ENCODE data around the gene RAD51C. TPM values are rescaled to one million over a fixed set of nuclear protein-coding genes. Genes with fewer than 3 reads are reported as not detected.

RAD51C gene
- total and polyA plus RNA-seq, 9 of the 15 experiments (the other 6 are each of a cell fraction or from before 2014, with no cell fraction given) = 93.9 to 341 (median 135) TPM

DNA sequence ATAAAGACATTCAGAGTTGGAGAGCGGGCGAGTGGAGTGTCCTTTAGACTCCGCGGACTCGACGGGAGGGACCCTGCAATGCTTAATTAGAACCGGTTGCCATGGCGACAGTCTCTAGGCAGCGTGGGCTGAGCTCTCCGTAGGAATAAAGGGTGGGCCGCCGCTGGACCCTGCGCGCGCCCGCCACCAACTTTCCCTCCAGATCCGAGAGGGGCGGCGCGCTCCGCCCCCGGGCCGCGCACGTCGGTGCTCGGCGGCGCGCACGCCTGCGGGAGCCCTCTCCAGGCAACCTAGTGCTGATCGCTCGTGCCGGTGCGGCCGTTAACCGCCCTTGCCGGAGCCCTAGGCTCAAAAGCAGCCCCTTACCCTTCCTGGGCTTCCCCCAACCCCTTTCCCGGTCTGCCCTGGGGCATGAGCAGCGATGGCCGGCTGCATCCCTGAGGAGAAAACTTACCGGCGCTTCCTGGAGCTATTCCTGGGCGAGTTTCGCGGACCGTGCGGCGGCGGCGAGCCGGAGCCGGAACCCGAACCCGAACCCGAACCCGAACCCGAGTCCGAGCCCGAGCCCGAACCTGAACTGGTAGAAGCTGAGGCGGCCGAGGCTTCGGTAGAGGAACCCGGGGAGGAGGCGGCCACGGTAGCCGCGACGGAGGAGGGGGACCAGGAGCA is 63.3 kb downstream of the RAD51C start, which contains the start of gene PPM1E:
Gene PPM1E, plus strand, starts transcription at position 278 of the 669 bp plus-strand sequence.
- ATAC-seq = peak; percentile 89
- Histone ChIP-seq H3K9me3 (replicated peaks; ENCODE audit: control insufficient read depth, insufficient read depth, low read depth, low read length) (no peaks in the 10 kb centered on the region), H3K27me3 (ENCODE audit: control insufficient read depth in 2 of 2, insufficient read depth in 2 of 2, low read length in 2 of 2) (no peaks in the 10 kb centered on the region), H3K4me3 (peak within 1 kb of the TSS; percentile 70), H4K20me1 (replicated peaks; ENCODE audit: control insufficient read depth, insufficient read depth, low read length) (no peaks in the 10 kb centered on the region), H3K9me1 (ENCODE audit: control insufficient read depth, insufficient read depth, low read length) (no peaks in the 10 kb centered on the region), H3K4me2 (ENCODE audit: insufficient read depth, low read length) (peak within 1 kb of the TSS; percentile 88), H3K9ac (ENCODE audit: insufficient read depth in 1 of 2, low read depth in 2 of 2, low read length in 2 of 2) (peak within 1 kb of the TSS; percentile 31 to 93; a peak in 3 of 4 replicates), H3K79me2 (ENCODE audit: control insufficient read depth, insufficient read depth, low read length) (peaks cover 8% of the 10 kb centered on the region; the same call in 1 of the 3 replicates), H2AFZ (ENCODE audit: low read depth, low read length) (peak within 1 kb of the TSS; percentile 91), H3K27ac (ENCODE audit: extremely low read depth, low read depth, low read length) (0 out of 3 replicates have a peak within 1 kb of the TSS, but pooled peaks have one; percentile 26), H3K4me1 (replicated peaks in 1 of 2; ENCODE audit: control insufficient read depth in 2 of 2, insufficient read depth in 2 of 2, low read length in 2 of 2) (peaks cover 6 to 14% of the 10 kb centered on the region in 2 experiments; a peak in 4 of 5 replicates), H3K36me3 (ENCODE audit: control insufficient read depth, insufficient read depth, low read length) (no peaks in the 10 kb centered on the region)
- in situ Hi-C loops (cut with MboI) (no loop called here), intact Hi-C loops (cut with micrococcal nuclease) (no loop called here)
- WGBS (ENCODE audit: insufficient coverage, low coverage, missing lambda C conversion rate) = 3% methylated on average over 70 of the region's 71 CpGs
- POLR2A ChIA-PET = interaction anchor here (0.9 to 3.4 kb wide), 6 partner anchors 8 to 124 kb away, joined by 3 to 20 read pairs (median 4); no protein-coding TSS in a partner anchor
- peak; percentile 81 to 88 (median 84) for DNase-seq (ENCODE audit: extremely low read depth in 1 of 4, low spot score in 3 of 4)
- no peak for FAIRE-seq
- no TSS peak for BruUV-seq (replicated peaks)
- CTCF ChIA-PET (ENCODE audit: low intra/inter-chr PET ratio) = no interaction called here
- TF ChIP-seq, protein P1, sequence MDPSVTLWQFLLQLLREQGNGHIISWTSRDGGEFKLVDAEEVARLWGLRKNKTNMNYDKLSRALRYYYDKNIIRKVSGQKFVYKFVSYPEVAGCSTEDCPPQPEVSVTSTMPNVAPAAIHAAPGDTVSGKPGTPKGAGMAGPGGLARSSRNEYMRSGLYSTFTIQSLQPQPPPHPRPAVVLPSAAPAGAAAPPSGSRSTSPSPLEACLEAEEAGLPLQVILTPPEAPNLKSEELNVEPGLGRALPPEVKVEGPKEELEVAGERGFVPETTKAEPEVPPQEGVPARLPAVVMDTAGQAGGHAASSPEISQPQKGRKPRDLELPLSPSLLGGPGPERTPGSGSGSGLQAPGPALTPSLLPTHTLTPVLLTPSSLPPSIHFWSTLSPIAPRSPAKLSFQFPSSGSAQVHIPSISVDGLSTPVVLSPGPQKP (CRISPR knock-in tag; IDR thresholded peaks at IDR 0.05) = no peak
- TF ChIP-seq, protein P2, sequence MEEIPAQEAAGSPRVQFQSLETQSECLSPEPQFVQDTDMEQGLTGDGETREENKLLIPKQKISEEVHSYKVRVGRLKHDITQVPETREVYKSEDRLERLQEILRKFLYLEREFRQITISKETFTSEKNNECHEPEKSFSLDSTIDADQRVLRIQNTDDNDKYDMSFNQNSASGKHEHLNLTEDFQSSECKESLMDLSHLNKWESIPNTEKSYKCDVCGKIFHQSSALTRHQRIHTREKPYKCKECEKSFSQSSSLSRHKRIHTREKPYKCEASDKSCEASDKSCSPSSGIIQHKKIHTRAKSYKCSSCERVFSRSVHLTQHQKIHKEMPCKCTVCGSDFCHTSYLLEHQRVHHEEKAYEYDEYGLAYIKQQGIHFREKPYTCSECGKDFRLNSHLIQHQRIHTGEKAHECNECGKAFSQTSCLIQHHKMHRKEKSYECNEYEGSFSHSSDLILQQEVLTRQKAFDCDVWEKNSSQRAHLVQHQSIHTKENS (CRISPR knock-in tag; IDR thresholded peaks at IDR 0.05) = no peak
- TF ChIP-seq ETS2 (tag; IDR thresholded peaks at IDR 0.05; ENCODE audit: borderline replicate concordance, poor library complexity, severe bottlenecking) (no peak), MEF2D (tag; conservative IDR thresholded peaks at IDR 0.05; ENCODE audit: low read depth) (no peak), CREM (IDR thresholded peaks at IDR 0.05; ENCODE audit: low read depth) (peak; percentile 52; the same call in 1 of the 2 replicates), ZNF766 (CRISPR knock-in tag; conservative IDR thresholded peaks at IDR 0.05) (peak; percentile 95), ZBTB8A (IDR thresholded peaks at IDR 0.05; ENCODE audit: partially characterized antibody) (no peak), HEY1 (CRISPR knock-in tag; IDR thresholded peaks at IDR 0.05; ENCODE audit: borderline replicate concordance) (no peak), NR3C1 (CRISPR knock-in tag; IDR thresholded peaks at IDR 0.05) (peak; percentile 87), ZBTB17 (CRISPR knock-in tag; IDR thresholded peaks at IDR 0.05) (no peak), TRIM28 (IDR thresholded peaks at IDR 0.05) (no peak)

All from K562 (cell line).